C4-2B (cell line): ENCODE measurements around the gene C9orf40.

ENCODE experiments used
- ZFX ChIP-seq: fragments of 450-650 bp; IDR thresholded peaks from 2 replicates; pipeline ENCODE4 v1.6.1; 2017
- TF ChIP-seq, protein P1 (sequence below): fragments of 450-650 bp; conservative IDR thresholded peaks from 2 replicates; pipeline ENCODE4 v1.5.1; 2017; ENCODE audit warnings: mild to moderate bottlenecking

DNA sequence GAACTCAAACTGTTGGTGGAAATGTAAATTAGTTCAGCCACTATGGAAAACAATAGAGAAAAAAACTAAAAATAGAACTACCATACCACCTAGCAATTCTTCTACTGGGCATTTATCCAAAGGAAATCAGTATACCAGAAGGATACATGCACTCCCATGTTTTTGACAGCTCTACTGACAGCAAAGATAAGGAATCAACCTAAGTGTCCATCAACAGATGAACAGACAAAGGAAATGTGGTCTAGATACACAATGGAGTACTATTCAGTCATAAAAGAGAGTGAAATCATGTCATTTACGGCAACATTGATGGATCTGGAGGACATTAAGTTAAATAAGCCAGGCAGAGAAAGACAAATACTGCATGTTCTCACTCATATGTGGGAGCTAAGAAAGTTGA, 21.8 kb upstream of the C9orf40 start:
- TF ChIP-seq, protein P1, sequence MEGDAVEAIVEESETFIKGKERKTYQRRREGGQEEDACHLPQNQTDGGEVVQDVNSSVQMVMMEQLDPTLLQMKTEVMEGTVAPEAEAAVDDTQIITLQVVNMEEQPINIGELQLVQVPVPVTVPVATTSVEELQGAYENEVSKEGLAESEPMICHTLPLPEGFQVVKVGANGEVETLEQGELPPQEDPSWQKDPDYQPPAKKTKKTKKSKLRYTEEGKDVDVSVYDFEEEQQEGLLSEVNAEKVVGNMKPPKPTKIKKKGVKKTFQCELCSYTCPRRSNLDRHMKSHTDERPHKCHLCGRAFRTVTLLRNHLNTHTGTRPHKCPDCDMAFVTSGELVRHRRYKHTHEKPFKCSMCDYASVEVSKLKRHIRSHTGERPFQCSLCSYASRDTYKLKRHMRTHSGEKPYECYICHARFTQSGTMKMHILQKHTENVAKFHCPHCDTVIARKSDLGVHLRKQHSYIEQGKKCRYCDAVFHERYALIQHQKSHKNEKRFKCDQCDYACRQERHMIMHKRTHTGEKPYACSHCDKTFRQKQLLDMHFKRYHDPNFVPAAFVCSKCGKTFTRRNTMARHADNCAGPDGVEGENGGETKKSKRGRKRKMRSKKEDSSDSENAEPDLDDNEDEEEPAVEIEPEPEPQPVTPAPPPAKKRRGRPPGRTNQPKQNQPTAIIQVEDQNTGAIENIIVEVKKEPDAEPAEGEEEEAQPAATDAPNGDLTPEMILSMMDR: no peak
- TF ChIP-seq ZFX: no peak
